Liver (tissue), 9 donors: ENCODE data around the gene CSDE1. TPM values are rescaled to one million over a fixed set of nuclear protein-coding genes. Genes with fewer than 3 reads are reported as not detected.

Source experiments
- DNase-seq: peaks from one replicate; pipeline ENCODE4 v3.0.0-alpha.2; 2017; ENCODE audit warnings: low spot score
- H3K27ac ChIP-seq, 2 donors: one replicate each; pipeline ENCODE4 v1.7.0; 2013; ENCODE audit warnings: inconsistent platforms in 2 of 2, low read length in 2 of 2, control low read depth in 1 of 2, low read depth in 1 of 2, mild to moderate bottlenecking in 1 of 2
- H3K27me3 ChIP-seq, 4 donors: one replicate each; pipeline versions ENCODE4 v1.6.1 to v1.7.0; 2013; ENCODE audit warnings: low read length in 3 of 4, inconsistent platforms in 1 of 4, mild to moderate bottlenecking in 1 of 4, moderate library complexity in 1 of 4; ENCODE audit not compliant: control insufficient read depth in 4 of 4, insufficient read depth in 4 of 4
- H3K36me3 ChIP-seq, 4 donors: one replicate each; pipeline versions ENCODE4 v1.6.1 to v1.7.0; 2013; ENCODE audit warnings: low read length in 3 of 4, mild to moderate bottlenecking in 3 of 4, low read depth in 1 of 4, moderate library complexity in 1 of 4; ENCODE audit not compliant: control insufficient read depth in 4 of 4, insufficient read depth in 3 of 4
- H3K4me1 ChIP-seq, 4 donors: one replicate each; pipeline versions ENCODE4 v1.6.1 to v1.7.0; 2013; ENCODE audit warnings: low read length in 3 of 4, mild to moderate bottlenecking in 3 of 4, moderate library complexity in 1 of 4; ENCODE audit not compliant: control insufficient read depth in 4 of 4, insufficient read depth in 4 of 4
- H3K4me3 ChIP-seq, 3 donors: one replicate each; pipeline versions ENCODE4 v1.6.1 to v1.7.0; 2013; ENCODE audit warnings: low read length in 3 of 3, control low read depth in 1 of 3, low read depth in 1 of 3, mild to moderate bottlenecking in 1 of 3
- H3K9ac ChIP-seq, 2 donors: one replicate each; pipeline ENCODE4 v1.7.0; 2013; ENCODE audit warnings: low read length in 2 of 2, mild to moderate bottlenecking in 2 of 2, moderate library complexity in 2 of 2, control low read depth in 1 of 2, low read depth in 1 of 2
- H3K9me3 ChIP-seq, 4 donors: one replicate each; pipeline versions ENCODE4 v1.6.1 to v1.7.0; 2013; ENCODE audit warnings: low read length in 3 of 4; ENCODE audit not compliant: control insufficient read depth in 4 of 4
- ATF3 ChIP-seq: IDR thresholded peaks from 2 replicates; pipeline ENCODE4 v1.6.1; 2016; ENCODE audit warnings: antibody characterized with exemption
- CTCF ChIP-seq: fragments of 150-350 bp; IDR thresholded peaks from 2 replicates; pipeline ENCODE4 v1.5.1; 2017; ENCODE audit warnings: improper control_type of control experiment, low read depth, low read length; ENCODE audit not compliant: missing input control
- EGR1 ChIP-seq, 2 donors: IDR thresholded peaks; 2 replicates each; pipeline ENCODE4 v1.6.1; 2016 to 2018; ENCODE audit warnings: antibody characterized with exemption in 2 of 2, low read depth in 2 of 2
- FOXA1 ChIP-seq: IDR thresholded peaks from 2 replicates; pipeline ENCODE4 v1.6.1; 2016; ENCODE audit warnings: antibody characterized with exemption
- FOXA2 ChIP-seq: IDR thresholded peaks from 2 replicates; pipeline ENCODE4 v1.6.1; 2016; ENCODE audit warnings: antibody characterized with exemption
- GABPA ChIP-seq, 2 donors: IDR thresholded peaks in 1 of 2; conservative IDR thresholded peaks in 1 of 2; 2 replicates each; pipeline ENCODE4 v1.6.1; 2016; ENCODE audit warnings: antibody characterized with exemption in 2 of 2, mild to moderate bottlenecking in 1 of 2, moderate library complexity in 1 of 2
- HNF4A ChIP-seq, 2 donors: conservative IDR thresholded peaks; 2 replicates each; pipeline ENCODE4 v1.6.1; 2016; ENCODE audit warnings: antibody characterized with exemption in 2 of 2, mild to moderate bottlenecking in 2 of 2
- HNF4G ChIP-seq: IDR thresholded peaks from 2 replicates; pipeline ENCODE4 v1.6.1; 2016; ENCODE audit warnings: antibody characterized with exemption
- JUND ChIP-seq, 2 donors: IDR thresholded peaks; 2 replicates each; pipeline ENCODE4 v1.6.1; 2016; ENCODE audit warnings: antibody characterized with exemption in 2 of 2
- MAX ChIP-seq: IDR thresholded peaks from 2 replicates; pipeline ENCODE4 v1.6.1; 2016; ENCODE audit warnings: antibody characterized with exemption
- NR2F2 ChIP-seq: IDR thresholded peaks from 2 replicates; pipeline ENCODE4 v1.6.1; 2016; ENCODE audit warnings: antibody characterized with exemption
- RAD21 ChIP-seq, 2 donors: IDR thresholded peaks; 2 replicates each; pipeline ENCODE4 v1.6.1; 2016; ENCODE audit warnings: antibody characterized with exemption in 2 of 2, mild to moderate bottlenecking in 2 of 2
- RXRA ChIP-seq, 2 donors: IDR thresholded peaks; 2 replicates each; pipeline ENCODE4 v1.6.1; 2017 to 2018; ENCODE audit warnings: antibody characterized with exemption in 2 of 2, mild to moderate bottlenecking in 1 of 2
- SP1 ChIP-seq: IDR thresholded peaks from 2 replicates; pipeline ENCODE4 v1.6.1; 2018; ENCODE audit warnings: antibody characterized with exemption, mild to moderate bottlenecking
- TAF1 ChIP-seq: conservative IDR thresholded peaks from 2 replicates; pipeline ENCODE4 v1.6.1; 2016; ENCODE audit warnings: antibody characterized with exemption, mild to moderate bottlenecking
- YY1 ChIP-seq: IDR thresholded peaks from 2 replicates; pipeline ENCODE4 v1.6.1; 2016; ENCODE audit warnings: antibody characterized with exemption, mild to moderate bottlenecking
- ZBTB33 ChIP-seq: IDR thresholded peaks from 2 replicates; pipeline ENCODE4 v1.6.1; 2016; ENCODE audit warnings: antibody characterized with exemption
- WGBS: extraction: QIAGEN DNeasy Blood & Tissue Kit; methylation state at CpG from one replicate; pipeline ENCODE4 v1.1.7; 2013; 5-methylcytosine and 5-hydroxymethylcytosine counted together
- polyA plus RNA-seq, 2 donors: library from polyadenylated mRNA; stranded (reverse) in 1 of 2; unstranded in 1 of 2; fragments of 200-250 nt in 1 of 2; fragments of >200 nt in 1 of 2; fragmentation: Nextera tagmentation in 1 of 2; extraction: Ambion mirVana in 1 of 2; gene quantifications; one replicate each; pipeline versions ENCODE4 v1.2.1 to v1.2.3, GENCODE V29; 2013 to 2015
- total RNA-seq, 2 donors: library from RNA; depleted of rRNA; stranded (reverse); fragments of >200 nt; gene quantifications; one replicate each; pipeline ENCODE4 v1.2.3, GENCODE V29; 2014
- donor health status: healthy.
- donor health status: healthy.
- donor health status: healthy.
- donor health status: healthy.
- donor health status: healthy.

CSDE1 gene
- total and polyA plus RNA-seq, 4 donors, result 63.7 to 376 (median 132) TPM

GRCh38 chr1:114771992-114772391, 14.2 kb upstream of the CSDE1 start (continued):
- no peak for TF ChIP-seq ZBTB33
- no peak for TF ChIP-seq YY1
- TF ChIP-seq FOXA1, result no peak
- TF ChIP-seq FOXA2, result no peak
- no peak for TF ChIP-seq ATF3
- TF ChIP-seq TAF1, result no peak

- Histone ChIP-seq H3K27ac (no peak overlapping the region), H3K9me3 (no peaks in the 10 kb centered on the region), H3K27me3 (no peaks in the 10 kb centered on the region), H3K36me3 (peaks cover 5 to 47% (median 32%) of the 10 kb centered on the region in 4 donors), H3K4me3 (no peak overlapping the region), H3K4me1 (no peaks in the 10 kb centered on the region), H3K9ac (no peak overlapping the region)
- DNase-seq, result no peak
- 96% methylated on average over 1 of the region's 1 CpG for WGBS
- TF ChIP-seq NR2F2 (no peak), GABPA (IDR thresholded peaks at IDR 0.05 in 1 of 2, conservative IDR thresholded peaks at IDR 0.05 in 1 of 2) (no peak)
Measured at GRCh38 chr1:114770989-114771388, 13.2 kb upstream of the CSDE1 start.

GRCh38 chr1:114764689-114765088, 6.9 kb upstream of the CSDE1 start:
- 83% methylated on average over 4 of the region's 4 CpGs for WGBS
- no peak for DNase-seq
- Histone ChIP-seq H3K27me3 (no peaks in the 10 kb centered on the region), H3K9me3 (no peaks in the 10 kb centered on the region), H3K36me3 (peaks cover 0 to 7% (median under 1%) of the 10 kb centered on the region in 4 donors), H3K9ac (no peak overlapping the region), H3K27ac (no peak overlapping the region), H3K4me1 (no peaks in the 10 kb centered on the region), H3K4me3 (no peak overlapping the region)
- TF ChIP-seq ZBTB33 (no peak), RAD21 (IDR thresholded peaks at IDR 0.05) (no peak), RXRA (IDR thresholded peaks at IDR 0.05) (no peak)

GRCh38 chr1:114758256-114758832, 560 bp upstream of the CSDE1 start:
- H3K27ac ChIP-seq, result peak overlapping the region; percentile 98
- TF ChIP-seq HNF4G, result no peak
- no peak for TF ChIP-seq CTCF
- no peak for TF ChIP-seq HNF4A (conservative IDR thresholded peaks at IDR 0.05)
- no peak for TF ChIP-seq MAX
- TF ChIP-seq ATF3, result no peak
- TF ChIP-seq GABPA (IDR thresholded peaks at IDR 0.05 in 1 of 2, conservative IDR thresholded peaks at IDR 0.05 in 1 of 2), result no peak
- no peak for TF ChIP-seq TAF1
- TF ChIP-seq YY1, result no peak
- no peak for TF ChIP-seq EGR1 (IDR thresholded peaks at IDR 0.05; ENCODE audit: low read depth in 2 of 2)
- TF ChIP-seq SP1, result no peak
- no peak for TF ChIP-seq ZBTB33
- no peak for TF ChIP-seq JUND (IDR thresholded peaks at IDR 0.05)
- DNase-seq, result no peak
- H3K36me3 ChIP-seq, result no peaks in the 10 kb centered on the region
- H3K4me3 ChIP-seq, result peak overlapping the region; percentile 76 to 96 (median 88)
- peaks cover 3 to 34% (median 32%) of the 10 kb centered on the region in 4 donors for H3K4me1 ChIP-seq
- H3K9ac ChIP-seq, result peak overlapping the region; percentile 34 to 96
- H3K9me3 ChIP-seq, result no peaks in the 10 kb centered on the region
- WGBS, result 30% methylated on average over 6 of the region's 6 CpGs
- H3K27me3 ChIP-seq, result no peaks in the 10 kb centered on the region
